ENCODE measurements around the gene DCLK1. TPM values are rescaled to one million over a fixed set of nuclear protein-coding genes. Genes with fewer than 3 reads are reported as not detected.

Gene DCLK1
- total RNA-seq, 1 donor from 2014 or later = 9.1 TPM

DNA sequence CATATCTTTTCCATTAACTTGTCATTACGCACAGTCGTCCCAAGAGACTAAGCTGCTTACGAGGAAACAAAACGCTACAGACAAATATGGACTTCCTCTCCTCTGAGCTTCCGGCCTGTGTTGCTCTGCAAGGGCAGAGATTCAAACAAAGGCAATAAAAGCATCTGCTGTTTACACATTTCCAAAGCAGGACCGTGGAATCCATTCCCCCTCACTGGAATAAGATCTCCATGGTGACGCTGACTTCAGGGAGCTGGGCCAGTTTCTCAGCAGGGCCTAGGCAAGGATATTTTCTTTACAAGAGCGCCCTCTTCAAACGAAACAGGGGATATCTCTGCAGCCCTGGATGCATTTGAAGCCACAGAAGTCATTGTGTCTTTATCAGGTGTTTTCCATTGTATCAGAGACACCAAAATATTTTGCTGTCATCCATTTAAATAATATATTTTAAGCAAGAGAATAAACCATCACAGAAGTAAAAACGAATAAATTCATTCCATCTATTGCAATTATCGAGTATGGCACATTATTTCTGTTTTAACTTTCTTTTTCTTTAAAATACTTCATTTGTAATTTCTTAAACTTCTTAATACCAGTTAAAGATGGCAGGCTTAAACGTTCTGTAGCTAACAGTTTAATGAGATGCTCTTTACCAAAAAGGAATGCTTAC lies 177.5 kb downstream of the DCLK1 start:
- H3K27ac Mint-ChIP-seq (ENCODE audit: unreplicated experiment) = peak overlapping the region; percentile 71
- H3K27me3 Mint-ChIP-seq (ENCODE audit: unreplicated experiment) = no peaks in the 10 kb centered on the region
- peaks cover 14% of the 10 kb centered on the region for H3K4me1 Mint-ChIP-seq (ENCODE audit: unreplicated experiment)
- DNase-seq (ENCODE audit: extremely low spot score, unreplicated experiment) = peak; percentile 86
- H3K36me3 Mint-ChIP-seq (ENCODE audit: unreplicated experiment) = no peaks in the 10 kb centered on the region
- H3K4me3 Mint-ChIP-seq (ENCODE audit: unreplicated experiment) = peak overlapping the region; percentile 59
- TF ChIP-seq, protein P1, sequence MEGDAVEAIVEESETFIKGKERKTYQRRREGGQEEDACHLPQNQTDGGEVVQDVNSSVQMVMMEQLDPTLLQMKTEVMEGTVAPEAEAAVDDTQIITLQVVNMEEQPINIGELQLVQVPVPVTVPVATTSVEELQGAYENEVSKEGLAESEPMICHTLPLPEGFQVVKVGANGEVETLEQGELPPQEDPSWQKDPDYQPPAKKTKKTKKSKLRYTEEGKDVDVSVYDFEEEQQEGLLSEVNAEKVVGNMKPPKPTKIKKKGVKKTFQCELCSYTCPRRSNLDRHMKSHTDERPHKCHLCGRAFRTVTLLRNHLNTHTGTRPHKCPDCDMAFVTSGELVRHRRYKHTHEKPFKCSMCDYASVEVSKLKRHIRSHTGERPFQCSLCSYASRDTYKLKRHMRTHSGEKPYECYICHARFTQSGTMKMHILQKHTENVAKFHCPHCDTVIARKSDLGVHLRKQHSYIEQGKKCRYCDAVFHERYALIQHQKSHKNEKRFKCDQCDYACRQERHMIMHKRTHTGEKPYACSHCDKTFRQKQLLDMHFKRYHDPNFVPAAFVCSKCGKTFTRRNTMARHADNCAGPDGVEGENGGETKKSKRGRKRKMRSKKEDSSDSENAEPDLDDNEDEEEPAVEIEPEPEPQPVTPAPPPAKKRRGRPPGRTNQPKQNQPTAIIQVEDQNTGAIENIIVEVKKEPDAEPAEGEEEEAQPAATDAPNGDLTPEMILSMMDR (IDR thresholded peaks at IDR 0.05) = peak; percentile 84
- H3K9me3 Mint-ChIP-seq (ENCODE audit: unreplicated experiment) = peaks cover 4% of the 10 kb centered on the region

GRCh38 chr13:35947315-35947714 lies 183.9 kb downstream of the DCLK1 start:
- H3K27ac Mint-ChIP-seq (ENCODE audit: unreplicated experiment) = no peak overlapping the region
- TF ChIP-seq, protein P1 (IDR thresholded peaks at IDR 0.05) = no peak
- H3K4me1 Mint-ChIP-seq (ENCODE audit: unreplicated experiment) = no peaks in the 10 kb centered on the region
- no peak overlapping the region for H3K4me3 Mint-ChIP-seq (ENCODE audit: unreplicated experiment)
- peaks cover 14% of the 10 kb centered on the region for H3K9me3 Mint-ChIP-seq (ENCODE audit: unreplicated experiment)
- DNase-seq (ENCODE audit: extremely low spot score, unreplicated experiment) = no peak
- no peaks in the 10 kb centered on the region for H3K36me3 Mint-ChIP-seq (ENCODE audit: unreplicated experiment)
- H3K27me3 Mint-ChIP-seq (ENCODE audit: unreplicated experiment) = no peaks in the 10 kb centered on the region

DNA sequence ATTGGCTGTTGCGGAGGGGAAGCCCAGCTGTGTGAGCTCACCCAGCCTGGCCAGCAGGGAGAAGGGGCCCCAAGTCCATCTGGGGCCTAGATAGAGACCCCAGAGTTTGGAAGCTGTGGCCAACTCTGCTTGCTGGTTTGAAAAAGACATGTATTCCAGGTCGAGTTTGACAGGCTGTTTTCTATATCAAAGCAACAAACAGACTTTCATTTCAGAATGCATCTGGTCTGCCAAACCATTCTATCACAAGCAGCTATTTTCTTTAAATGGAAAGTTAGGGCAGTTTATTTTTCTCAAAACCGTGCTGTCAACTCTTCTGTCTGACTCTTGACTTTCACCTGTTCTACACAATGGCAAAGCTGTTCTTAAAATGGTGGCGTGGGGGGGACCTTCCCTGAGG lies 185.8 kb downstream of the DCLK1 start:
- H3K4me1 Mint-ChIP-seq (ENCODE audit: unreplicated experiment) = no peaks in the 10 kb centered on the region
- TF ChIP-seq, protein P1 (IDR thresholded peaks at IDR 0.05) = no peak
- H3K27me3 Mint-ChIP-seq (ENCODE audit: unreplicated experiment) = no peaks in the 10 kb centered on the region
- no peaks in the 10 kb centered on the region for H3K36me3 Mint-ChIP-seq (ENCODE audit: unreplicated experiment)
- DNase-seq (ENCODE audit: extremely low spot score, unreplicated experiment) = no peak
- H3K9me3 Mint-ChIP-seq (ENCODE audit: unreplicated experiment) = peaks cover 10% of the 10 kb centered on the region
- no peak overlapping the region for H3K27ac Mint-ChIP-seq (ENCODE audit: unreplicated experiment)
- H3K4me3 Mint-ChIP-seq (ENCODE audit: unreplicated experiment) = no peak overlapping the region

GRCh38 chr13:35941374-35941773 lies 189.8 kb downstream of the DCLK1 start:
- Mint-ChIP-seq H3K9me3 (ENCODE audit: unreplicated experiment) (peaks cover 10% of the 10 kb centered on the region), H3K36me3 (ENCODE audit: unreplicated experiment) (no peaks in the 10 kb centered on the region)
- no peak for DNase-seq (ENCODE audit: extremely low spot score, unreplicated experiment)

DNA sequence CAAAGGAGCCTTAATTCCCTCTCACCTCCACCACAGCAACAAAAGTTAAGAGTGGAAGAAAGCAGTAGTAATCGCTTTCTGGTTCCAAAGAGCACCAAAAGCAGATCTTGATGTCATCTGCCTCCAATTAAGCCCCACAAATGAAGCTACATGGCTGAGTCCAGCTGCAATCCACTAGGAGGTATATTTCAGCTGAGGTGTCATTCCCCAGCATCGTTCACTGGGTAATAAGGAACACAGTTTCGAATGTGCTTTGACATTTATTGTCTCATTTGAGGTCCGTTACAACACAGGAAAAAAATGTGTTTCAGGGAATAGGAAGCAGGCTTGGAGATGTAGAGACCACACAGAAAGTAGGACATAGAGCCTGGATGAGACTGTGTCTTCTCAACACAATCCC lies 190.4 kb downstream of the DCLK1 start:
- TF ChIP-seq, protein P1 (IDR thresholded peaks at IDR 0.05) = no peak
- Mint-ChIP-seq H3K27me3 (ENCODE audit: unreplicated experiment) (no peaks in the 10 kb centered on the region), H3K4me1 (ENCODE audit: unreplicated experiment) (no peaks in the 10 kb centered on the region), H3K4me3 (ENCODE audit: unreplicated experiment) (no peak overlapping the region), H3K9me3 (ENCODE audit: unreplicated experiment) (peaks cover 10% of the 10 kb centered on the region), H3K36me3 (ENCODE audit: unreplicated experiment) (no peaks in the 10 kb centered on the region), H3K27ac (ENCODE audit: unreplicated experiment) (no peak overlapping the region)
- DNase-seq (ENCODE audit: extremely low spot score, unreplicated experiment) = no peak

More at GRCh38 chr13:35941374-35941773, 189.8 kb downstream of the DCLK1 start:
- H3K27ac Mint-ChIP-seq (ENCODE audit: unreplicated experiment) = no peak overlapping the region
- no peaks in the 10 kb centered on the region for H3K27me3 Mint-ChIP-seq (ENCODE audit: unreplicated experiment)
- H3K4me1 Mint-ChIP-seq (ENCODE audit: unreplicated experiment) = no peaks in the 10 kb centered on the region
- TF ChIP-seq, protein P1 (IDR thresholded peaks at IDR 0.05) = no peak
- H3K4me3 Mint-ChIP-seq (ENCODE audit: unreplicated experiment) = no peak overlapping the region
